GM06990 (cell line): Measurements from ENCODE around the gene GIPC2.

Experiments used
- DNase-seq: peaks from one replicate; pipeline ENCODE4 v3.0.0-alpha.2; 2011; ENCODE audit not compliant: insufficient read length; ENCODE audit errors: extremely low read depth
- H3K27me3 ChIP-seq: replicated peaks from 2 replicates; pipeline ENCODE4 v1.6.0; 2011; ENCODE audit warnings: low read length; ENCODE audit not compliant: control insufficient read depth, insufficient read depth
- H3K36me3 ChIP-seq: 2 replicates; pipeline ENCODE4 v1.5.1; 2011; ENCODE audit warnings: low read length; ENCODE audit not compliant: control insufficient read depth, insufficient read depth
- H3K4me3 ChIP-seq: replicated peaks from 2 replicates; pipeline ENCODE4 v1.5.1; 2011; ENCODE audit warnings: low read depth, mild to moderate bottlenecking, control low read depth, low read length
- TF ChIP-seq, protein P1 (sequence below): IDR thresholded peaks from 2 replicates; pipeline ENCODE4 v1.5.1; 2011; ENCODE audit warnings: low read length, control low read depth, mild to moderate bottlenecking, inconsistent platforms; ENCODE audit not compliant: insufficient read depth, poor library complexity, severe bottlenecking

The GIPC2 gene

GRCh38 chr1:78089010-78089409, 43.2 kb downstream of the GIPC2 start:
- Histone ChIP-seq H3K27me3 (no peaks in the 10 kb centered on the region), H3K36me3 (no peaks in the 10 kb centered on the region), H3K4me3 (no peak overlapping the region)
- TF ChIP-seq, protein P1, sequence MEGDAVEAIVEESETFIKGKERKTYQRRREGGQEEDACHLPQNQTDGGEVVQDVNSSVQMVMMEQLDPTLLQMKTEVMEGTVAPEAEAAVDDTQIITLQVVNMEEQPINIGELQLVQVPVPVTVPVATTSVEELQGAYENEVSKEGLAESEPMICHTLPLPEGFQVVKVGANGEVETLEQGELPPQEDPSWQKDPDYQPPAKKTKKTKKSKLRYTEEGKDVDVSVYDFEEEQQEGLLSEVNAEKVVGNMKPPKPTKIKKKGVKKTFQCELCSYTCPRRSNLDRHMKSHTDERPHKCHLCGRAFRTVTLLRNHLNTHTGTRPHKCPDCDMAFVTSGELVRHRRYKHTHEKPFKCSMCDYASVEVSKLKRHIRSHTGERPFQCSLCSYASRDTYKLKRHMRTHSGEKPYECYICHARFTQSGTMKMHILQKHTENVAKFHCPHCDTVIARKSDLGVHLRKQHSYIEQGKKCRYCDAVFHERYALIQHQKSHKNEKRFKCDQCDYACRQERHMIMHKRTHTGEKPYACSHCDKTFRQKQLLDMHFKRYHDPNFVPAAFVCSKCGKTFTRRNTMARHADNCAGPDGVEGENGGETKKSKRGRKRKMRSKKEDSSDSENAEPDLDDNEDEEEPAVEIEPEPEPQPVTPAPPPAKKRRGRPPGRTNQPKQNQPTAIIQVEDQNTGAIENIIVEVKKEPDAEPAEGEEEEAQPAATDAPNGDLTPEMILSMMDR: no peak
- no peak for DNase-seq

GRCh38 chr1:78090472-78091133, 44.8 kb downstream of the GIPC2 start:
- H3K27me3 ChIP-seq: no peaks in the 10 kb centered on the region
- no peaks in the 10 kb centered on the region for H3K36me3 ChIP-seq
- DNase-seq: no peak
- H3K4me3 ChIP-seq: no peak overlapping the region
- TF ChIP-seq, protein P1: no peak

DNA sequence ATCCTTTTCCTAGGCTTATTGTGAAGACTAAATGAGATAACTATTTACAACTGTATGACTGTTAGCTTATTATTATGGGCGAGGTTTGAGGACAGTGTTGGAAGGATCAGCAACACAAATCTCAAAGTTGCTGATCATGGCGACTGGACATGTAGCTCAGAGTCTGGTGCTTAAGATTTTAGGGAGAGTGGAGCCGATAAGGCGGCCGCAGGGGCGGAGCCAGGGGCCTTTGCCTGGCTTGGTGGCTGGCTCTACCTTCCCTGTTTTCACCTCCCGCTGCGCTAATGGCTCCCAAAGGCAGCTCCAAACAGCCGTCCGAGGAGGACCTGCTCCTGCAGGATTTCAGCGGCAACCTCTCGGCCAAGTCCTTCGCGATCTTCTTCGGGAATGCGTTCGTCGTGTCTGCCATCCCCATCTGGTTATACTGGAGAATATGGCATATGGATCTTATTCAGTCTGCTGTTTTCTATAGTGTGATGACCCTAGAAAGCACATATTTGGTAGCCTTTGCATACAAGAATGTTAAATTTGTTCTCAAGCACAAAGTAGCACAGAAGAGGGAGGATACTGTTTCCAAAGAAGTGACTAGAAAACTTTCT, 45.5 kb downstream of the GIPC2 start:
- Histone ChIP-seq H3K4me3 (no peak overlapping the region), H3K27me3 (no peaks in the 10 kb centered on the region), H3K36me3 (no peaks in the 10 kb centered on the region)
- TF ChIP-seq, protein P1: no peak
- no peak for DNase-seq

GRCh38 chr1:78091886-78092285, 46.1 kb downstream of the GIPC2 start:
- no peak for DNase-seq
- TF ChIP-seq, protein P1: no peak
- no peak overlapping the region for H3K4me3 ChIP-seq
- H3K27me3 ChIP-seq: no peaks in the 10 kb centered on the region
- H3K36me3 ChIP-seq: no peaks in the 10 kb centered on the region

GRCh38 chr1:78092643-78093042, 46.9 kb downstream of the GIPC2 start:
- TF ChIP-seq, protein P1: no peak
- H3K4me3 ChIP-seq: no peak overlapping the region
- DNase-seq: no peak
- no peaks in the 10 kb centered on the region for H3K36me3 ChIP-seq
- no peaks in the 10 kb centered on the region for H3K27me3 ChIP-seq
